ENCODE data around the gene SCARB1.

- no peak for TF ChIP-seq EZH2 (IDR thresholded peaks at IDR 0.05; ENCODE audit: insufficient read depth, poor library complexity, severe bottlenecking)
- no peak for TF ChIP-seq EZH2phosphoT487 (IDR thresholded peaks at IDR 0.05; ENCODE audit: insufficient read depth, low read depth)
Observed at GRCh38 chr12:124776125-124776513, 87.5 kb downstream of the SCARB1 start.
